ENCODE data around the gene SMARCC1. TPM values are rescaled to one million over a fixed set of nuclear protein-coding genes. Genes with fewer than 3 reads are reported as not detected.

Gene SMARCC1
- total RNA-seq, 1 donor from 2014 or later = 99.6 TPM

DNA sequence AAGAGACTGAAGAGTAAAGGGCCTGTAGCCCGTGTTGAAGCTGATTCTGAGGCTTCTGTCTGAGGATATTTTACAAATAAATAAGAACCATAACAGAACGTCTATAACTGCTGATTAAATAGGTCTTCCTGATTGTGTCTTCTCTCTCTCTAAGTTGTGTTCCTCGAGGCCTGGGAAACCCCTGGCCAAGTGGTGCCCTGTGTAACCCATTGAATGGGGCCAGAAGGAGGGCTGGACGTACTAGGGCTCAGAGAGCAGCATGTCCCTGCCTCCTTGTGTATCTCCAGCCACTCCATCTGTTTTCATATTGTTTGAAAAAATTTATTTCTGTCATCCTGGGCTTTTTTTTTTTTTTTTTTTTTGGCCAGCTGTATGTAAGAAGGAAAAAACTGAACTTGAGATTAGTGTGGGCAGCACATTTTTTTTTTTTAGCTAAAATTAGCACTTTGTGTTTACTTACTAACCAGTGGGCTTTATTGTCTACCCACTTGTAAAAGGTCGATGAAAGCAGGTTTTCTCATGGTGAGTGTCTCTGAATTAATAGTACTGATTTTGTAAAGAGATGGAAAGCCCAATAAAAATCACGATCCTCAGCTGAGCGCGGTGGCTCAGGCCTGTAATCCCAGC, 32.0 kb upstream of the SMARCC1 start:
- Mint-ChIP-seq H3K27ac (ENCODE audit: unreplicated experiment) (no peak overlapping the region), H3K4me3 (ENCODE audit: unreplicated experiment) (no peak overlapping the region), H3K4me1 (ENCODE audit: unreplicated experiment) (no peaks in the 10 kb centered on the region), H3K36me3 (ENCODE audit: unreplicated experiment) (peaks cover 23% of the 10 kb centered on the region), H3K27me3 (ENCODE audit: unreplicated experiment) (no peaks in the 10 kb centered on the region), H3K9me3 (ENCODE audit: unreplicated experiment) (no peaks in the 10 kb centered on the region)
- DNase-seq (ENCODE audit: extremely low spot score, unreplicated experiment) = no peak
- TF ChIP-seq, protein P1, sequence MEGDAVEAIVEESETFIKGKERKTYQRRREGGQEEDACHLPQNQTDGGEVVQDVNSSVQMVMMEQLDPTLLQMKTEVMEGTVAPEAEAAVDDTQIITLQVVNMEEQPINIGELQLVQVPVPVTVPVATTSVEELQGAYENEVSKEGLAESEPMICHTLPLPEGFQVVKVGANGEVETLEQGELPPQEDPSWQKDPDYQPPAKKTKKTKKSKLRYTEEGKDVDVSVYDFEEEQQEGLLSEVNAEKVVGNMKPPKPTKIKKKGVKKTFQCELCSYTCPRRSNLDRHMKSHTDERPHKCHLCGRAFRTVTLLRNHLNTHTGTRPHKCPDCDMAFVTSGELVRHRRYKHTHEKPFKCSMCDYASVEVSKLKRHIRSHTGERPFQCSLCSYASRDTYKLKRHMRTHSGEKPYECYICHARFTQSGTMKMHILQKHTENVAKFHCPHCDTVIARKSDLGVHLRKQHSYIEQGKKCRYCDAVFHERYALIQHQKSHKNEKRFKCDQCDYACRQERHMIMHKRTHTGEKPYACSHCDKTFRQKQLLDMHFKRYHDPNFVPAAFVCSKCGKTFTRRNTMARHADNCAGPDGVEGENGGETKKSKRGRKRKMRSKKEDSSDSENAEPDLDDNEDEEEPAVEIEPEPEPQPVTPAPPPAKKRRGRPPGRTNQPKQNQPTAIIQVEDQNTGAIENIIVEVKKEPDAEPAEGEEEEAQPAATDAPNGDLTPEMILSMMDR (IDR thresholded peaks at IDR 0.05) = no peak

DNA sequence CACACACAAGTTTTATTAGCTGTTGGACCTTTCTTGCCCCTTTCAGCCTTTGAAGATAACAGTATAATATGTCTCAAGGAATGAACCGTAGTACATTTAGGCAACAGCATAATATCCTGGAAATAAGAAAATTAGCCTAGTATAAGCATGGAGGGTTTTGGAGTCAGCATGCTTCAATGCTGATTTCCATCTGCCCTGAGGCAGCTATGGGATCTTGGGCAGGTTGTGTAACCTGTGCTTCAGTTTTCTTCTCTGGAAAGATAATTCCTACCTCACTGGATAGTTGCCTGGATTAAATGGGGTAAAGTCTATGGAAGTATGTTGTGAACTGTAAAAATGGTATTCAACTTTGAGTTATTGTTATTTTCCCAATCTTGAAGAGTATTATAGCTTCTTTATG, 22.9 kb upstream of the SMARCC1 start:
- TF ChIP-seq, protein P1 (IDR thresholded peaks at IDR 0.05) = no peak
- H3K36me3 Mint-ChIP-seq (ENCODE audit: unreplicated experiment) = peaks cover 2% of the 10 kb centered on the region
- H3K9me3 Mint-ChIP-seq (ENCODE audit: unreplicated experiment) = no peaks in the 10 kb centered on the region
- H3K4me1 Mint-ChIP-seq (ENCODE audit: unreplicated experiment) = peaks cover 22% of the 10 kb centered on the region
- no peaks in the 10 kb centered on the region for H3K27me3 Mint-ChIP-seq (ENCODE audit: unreplicated experiment)
- peak overlapping the region; percentile 96 for H3K27ac Mint-ChIP-seq (ENCODE audit: unreplicated experiment)
- no peak for DNase-seq (ENCODE audit: extremely low spot score, unreplicated experiment)
- H3K4me3 Mint-ChIP-seq (ENCODE audit: unreplicated experiment) = peak overlapping the region; percentile 94

DNA sequence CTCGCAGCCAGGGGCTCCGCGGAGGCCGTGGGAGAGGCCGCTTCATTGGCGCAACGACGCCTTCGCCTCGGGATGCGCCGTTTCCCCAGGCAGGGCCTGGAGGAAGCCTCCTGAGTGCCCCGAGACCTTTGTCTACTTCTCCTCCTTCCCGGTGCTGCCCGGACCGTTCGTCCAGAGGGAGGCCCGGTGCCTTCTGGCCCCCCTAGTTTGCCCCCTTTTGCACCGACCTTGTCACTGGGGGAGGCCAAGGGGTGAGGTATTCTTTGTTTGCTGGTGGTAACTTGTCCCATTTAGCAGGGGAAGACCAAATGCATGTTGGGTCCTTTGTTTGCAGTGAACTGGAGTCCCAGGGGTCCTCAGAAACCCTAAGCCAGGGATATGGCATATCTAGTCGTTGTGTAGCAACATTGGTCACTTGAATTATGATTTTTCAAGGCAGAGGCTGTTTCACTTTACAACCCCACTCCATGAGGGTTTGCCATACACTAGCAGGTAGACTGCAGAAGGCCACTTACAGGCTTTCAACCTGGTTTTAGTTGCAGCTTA, 21.9 kb upstream of the SMARCC1 start:
- TF ChIP-seq, protein P1 (IDR thresholded peaks at IDR 0.05) = no peak

DNA sequence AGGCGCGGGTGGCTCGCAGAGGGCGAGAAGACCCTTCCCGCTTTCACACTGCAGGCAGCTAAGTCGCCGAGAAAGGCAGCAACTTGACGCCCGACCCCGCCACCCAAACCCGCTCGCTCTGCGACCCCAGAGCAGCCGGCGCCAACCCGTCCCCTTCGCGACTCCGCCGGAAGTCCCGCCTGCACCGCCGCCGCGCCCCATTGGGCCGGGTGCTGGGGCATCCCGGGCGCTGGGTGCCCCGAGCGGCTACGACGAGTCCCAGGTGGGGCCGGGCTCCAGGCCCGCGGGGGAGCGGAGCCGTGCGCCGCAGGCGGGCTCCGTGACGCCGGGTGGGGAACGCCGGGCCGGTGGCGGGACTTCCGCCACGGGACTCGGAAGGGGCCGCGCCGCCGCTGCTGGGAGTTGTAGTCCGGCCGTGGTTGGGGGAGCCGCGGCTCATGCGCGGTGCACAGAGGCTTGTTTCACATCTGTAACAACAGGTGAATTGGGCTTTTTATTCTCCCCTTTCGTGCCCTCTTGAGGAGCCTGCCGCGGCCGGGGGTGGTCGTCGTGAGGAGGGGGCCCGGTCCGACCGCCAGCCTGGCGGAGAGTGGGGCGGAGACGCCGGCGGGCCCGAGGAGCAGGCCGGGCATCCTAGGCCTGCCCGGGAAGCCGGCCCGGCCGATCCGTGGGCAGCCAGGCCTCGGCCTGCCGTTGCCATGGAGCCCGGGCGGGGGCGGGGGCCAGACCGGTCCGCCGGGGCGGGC, 21.2 kb upstream of the SMARCC1 start, which contains the start of gene DHX30:
Gene DHX30 (plus strand): TSS at position 405 of the 746 bp plus-strand sequence. CDS start 7,546 bp downstream, outside the sequence.
- TF ChIP-seq, protein P1 (IDR thresholded peaks at IDR 0.05) = no peak
- H3K27me3 Mint-ChIP-seq (ENCODE audit: unreplicated experiment) = no peaks in the 10 kb centered on the region
- DNase-seq (ENCODE audit: extremely low spot score, unreplicated experiment) = peak; percentile 93
- H3K36me3 Mint-ChIP-seq (ENCODE audit: unreplicated experiment) = peaks cover 2% of the 10 kb centered on the region
- H3K4me1 Mint-ChIP-seq (ENCODE audit: unreplicated experiment) = peaks cover 22% of the 10 kb centered on the region
- peak within 1 kb of the TSS; percentile 96 for H3K27ac Mint-ChIP-seq (ENCODE audit: unreplicated experiment)
- H3K9me3 Mint-ChIP-seq (ENCODE audit: unreplicated experiment) = no peaks in the 10 kb centered on the region
- peak within 1 kb of the TSS; percentile 94 for H3K4me3 Mint-ChIP-seq (ENCODE audit: unreplicated experiment)

More for the DNA sequence above, 21.9 kb upstream of the SMARCC1 start:
- H3K27ac Mint-ChIP-seq (ENCODE audit: unreplicated experiment) = peak overlapping the region; percentile 96
- no peaks in the 10 kb centered on the region for H3K9me3 Mint-ChIP-seq (ENCODE audit: unreplicated experiment)
- peaks cover 22% of the 10 kb centered on the region for H3K4me1 Mint-ChIP-seq (ENCODE audit: unreplicated experiment)
- no peak for DNase-seq (ENCODE audit: extremely low spot score, unreplicated experiment)
- H3K27me3 Mint-ChIP-seq (ENCODE audit: unreplicated experiment) = no peaks in the 10 kb centered on the region
- peaks cover 2% of the 10 kb centered on the region for H3K36me3 Mint-ChIP-seq (ENCODE audit: unreplicated experiment)
- H3K4me3 Mint-ChIP-seq (ENCODE audit: unreplicated experiment) = peak overlapping the region; percentile 94

DNA sequence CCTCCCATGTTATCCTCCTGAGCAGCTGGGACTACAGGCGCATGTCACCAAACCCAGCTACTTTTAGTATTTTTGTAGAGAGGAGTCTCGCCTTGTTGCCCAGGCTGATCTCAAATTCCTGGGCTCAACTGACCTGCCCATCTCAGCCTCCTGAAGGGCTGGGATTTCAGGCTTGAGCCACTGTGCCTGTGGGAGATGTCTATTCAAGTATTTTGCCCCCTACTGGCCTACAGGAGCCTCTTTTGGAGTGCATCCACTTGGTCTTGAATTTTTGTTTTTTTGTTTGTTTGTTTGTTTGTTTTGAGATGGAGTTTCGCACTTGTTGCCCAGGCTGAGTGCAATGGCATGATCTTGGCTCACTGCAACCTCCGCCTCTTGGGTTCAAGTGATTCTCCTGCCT, 18.0 kb upstream of the SMARCC1 start:
- H3K9me3 Mint-ChIP-seq (ENCODE audit: unreplicated experiment) = no peaks in the 10 kb centered on the region
- no peak for DNase-seq (ENCODE audit: extremely low spot score, unreplicated experiment)
- H3K27ac Mint-ChIP-seq (ENCODE audit: unreplicated experiment) = no peak overlapping the region

More for the DNA sequence above, 18.0 kb upstream of the SMARCC1 start:
- no peaks in the 10 kb centered on the region for H3K36me3 Mint-ChIP-seq (ENCODE audit: unreplicated experiment)
- H3K4me1 Mint-ChIP-seq (ENCODE audit: unreplicated experiment) = peaks cover 21% of the 10 kb centered on the region
- no peak overlapping the region for H3K4me3 Mint-ChIP-seq (ENCODE audit: unreplicated experiment)
- H3K27me3 Mint-ChIP-seq (ENCODE audit: unreplicated experiment) = no peaks in the 10 kb centered on the region
- TF ChIP-seq, protein P1 (IDR thresholded peaks at IDR 0.05) = peak; percentile 42
